SK-N-SH treated with all-trans-retinoic acid at 6 μM for 48 hours (cell line): ENCODE data around the gene LILRA6.
"Not testable (repeated sequence)": the region's sequence is repeated elsewhere in the genome, so short reads cannot be mapped to it uniquely, and the experiment has no call there.

Experiments used
- ATAC-seq: fragments of 200-7000 bp; cut with Tn5 transposase; 3 replicates; pipeline ENCODE4 v1.9.1; 2020; ENCODE audit warnings: mild to moderate bottlenecking, moderate library complexity
- ARNTL ChIP-seq: fragments of 450-650 bp; formaldehyde crosslinking; IDR thresholded peaks from 2 replicates; pipeline ENCODE4 v1.5.0; 2020; ENCODE audit warnings: low read depth, mild to moderate bottlenecking, moderate library complexity, borderline replicate concordance
- BACH2 ChIP-seq: fragments of 250-450 bp; sonication (Bioruptor Pico); IDR thresholded peaks from 2 replicates; pipeline ENCODE4 v1.9.0; 2021; ENCODE audit warnings: mild to moderate bottlenecking, borderline replicate concordance
- CREB5 ChIP-seq: fragments of 250-450 bp; sonication (Bioruptor Pico); IDR thresholded peaks from 2 replicates; pipeline ENCODE4 v1.5.1; 2020; ENCODE audit warnings: low read depth, mild to moderate bottlenecking, moderate library complexity
- CSRNP3 ChIP-seq: fragments of 250-450 bp; sonication (Bioruptor Pico); IDR thresholded peaks from 2 replicates; pipeline ENCODE4 v1.5.1; 2021; ENCODE audit warnings: mild to moderate bottlenecking, moderate library complexity
- ESRRG ChIP-seq: fragments of 250-450 bp; sonication (Bioruptor Pico); IDR thresholded peaks from 2 replicates; pipeline ENCODE4 v1.6.1; 2021; ENCODE audit warnings: mild to moderate bottlenecking
- GLIS3 ChIP-seq: fragments of 250-450 bp; sonication (Bioruptor Pico); IDR thresholded peaks from 2 replicates; pipeline ENCODE4 v1.5.0; 2020; ENCODE audit warnings: mild to moderate bottlenecking, moderate library complexity
- ISL1 ChIP-seq: fragments of 250-450 bp; sonication (Bioruptor Pico); IDR thresholded peaks from 2 replicates; pipeline ENCODE4 v2.1.2; 2022; ENCODE audit warnings: mild to moderate bottlenecking, moderate library complexity
- OSR1 ChIP-seq: fragments of 250-450 bp; sonication (Bioruptor Pico); IDR thresholded peaks from 2 replicates; pipeline ENCODE4 v1.8.0; 2022; ENCODE audit warnings: moderate library complexity, mild to moderate bottlenecking, inconsistent platforms
- POU6F1 ChIP-seq: fragments of 250-450 bp; sonication (Bioruptor Pico); IDR thresholded peaks from 2 replicates; pipeline ENCODE4 v1.8.0; 2021; ENCODE audit warnings: low read depth, mild to moderate bottlenecking, moderate library complexity, borderline replicate concordance
- PPARA ChIP-seq: fragments of 250-450 bp; sonication (Bioruptor Pico); IDR thresholded peaks from 2 replicates; pipeline ENCODE4 v1.5.0; 2020; ENCODE audit warnings: mild to moderate bottlenecking, borderline replicate concordance
- RARB ChIP-seq: fragments of 250-450 bp; sonication (Bioruptor Pico); IDR thresholded peaks from 2 replicates; pipeline ENCODE4 v1.8.0; 2021; ENCODE audit warnings: mild to moderate bottlenecking, moderate library complexity
- TCF4 ChIP-seq: fragments of 250-450 bp; sonication (Bioruptor Pico); IDR thresholded peaks from 2 replicates; pipeline ENCODE4 v1.8.0; 2021; ENCODE audit warnings: mild to moderate bottlenecking, moderate library complexity, borderline replicate concordance
- TOX ChIP-seq: fragments of 250-450 bp; sonication (Bioruptor Pico); IDR thresholded peaks from 2 replicates; pipeline ENCODE4 v1.8.0; 2021; ENCODE audit warnings: mild to moderate bottlenecking, moderate library complexity, borderline replicate concordance
- TSHZ2 ChIP-seq: fragments of 250-450 bp; sonication (Bioruptor Pico); IDR thresholded peaks from 2 replicates; pipeline ENCODE4 v1.5.0; 2020; ENCODE audit warnings: mild to moderate bottlenecking, moderate library complexity
- ZC3H10 ChIP-seq: fragments of 250-450 bp; sonication (Bioruptor Pico); IDR thresholded peaks from 2 replicates; pipeline ENCODE4 v1.5.1; 2021; ENCODE audit warnings: mild to moderate bottlenecking, moderate library complexity
- ZFP30 ChIP-seq: fragments of 450-650 bp; formaldehyde crosslinking; IDR thresholded peaks from 2 replicates; pipeline ENCODE4 v1.5.0; 2022; ENCODE audit warnings: mild to moderate bottlenecking, moderate library complexity
- ZNF565 ChIP-seq: fragments of 450-650 bp; formaldehyde crosslinking; conservative IDR thresholded peaks from 2 replicates; pipeline ENCODE4 v1.5.0; 2020; ENCODE audit warnings: low read depth, mild to moderate bottlenecking, moderate library complexity
- ZNF70 ChIP-seq: fragments of 450-650 bp; formaldehyde crosslinking; IDR thresholded peaks from 2 replicates; pipeline ENCODE4 v1.5.0; 2020; ENCODE audit warnings: mild to moderate bottlenecking, moderate library complexity
- ZNF8 ChIP-seq: fragments of 450-650 bp; formaldehyde crosslinking; IDR thresholded peaks from 2 replicates; pipeline ENCODE4 v1.5.0; 2020; ENCODE audit warnings: mild to moderate bottlenecking, moderate library complexity

LILRA6 gene

GRCh38 chr19:54216869-54217268, 25.7 kb downstream of the LILRA6 start:
- no peak for ATAC-seq
- TF ChIP-seq ZNF565 (CRISPR knock-in tag) (no peak), ZFP30 (CRISPR knock-in tag) (no peak), TSHZ2 (CRISPR knock-in tag) (no peak), ARNTL (CRISPR knock-in tag) (no peak), RARB (no peak), CSRNP3 (CRISPR knock-in tag) (no peak), TOX (CRISPR knock-in tag) (no peak), POU6F1 (CRISPR knock-in tag) (no peak), ISL1 (no peak), ZNF70 (CRISPR knock-in tag) (no peak), PPARA (CRISPR knock-in tag) (no peak), ZC3H10 (CRISPR knock-in tag) (no peak), TCF4 (CRISPR knock-in tag) (no peak)

- not testable (repeated sequence) for ATAC-seq
Measured at GRCh38 chr19:54214734-54215133, 27.9 kb downstream of the LILRA6 start.

GRCh38 chr19:54214217-54214616, 28.4 kb downstream of the LILRA6 start:
- not testable (repeated sequence) for ATAC-seq

GRCh38 chr19:54211235-54211634, 31.4 kb downstream of the LILRA6 start:
- no peak; the same call in 1 of the 3 replicates for ATAC-seq
- TF ChIP-seq BACH2 (CRISPR knock-in tag) (no peak), ZNF8 (CRISPR knock-in tag) (no peak), ZFP30 (CRISPR knock-in tag) (no peak), CREB5 (no peak), CSRNP3 (CRISPR knock-in tag) (no peak), ESRRG (CRISPR knock-in tag) (no peak), ZNF565 (CRISPR knock-in tag) (no peak), OSR1 (no peak), ZNF70 (CRISPR knock-in tag) (no peak), GLIS3 (CRISPR knock-in tag) (no peak), PPARA (CRISPR knock-in tag) (no peak), ZC3H10 (CRISPR knock-in tag) (no peak), ISL1 (no peak), TSHZ2 (CRISPR knock-in tag) (no peak), TOX (CRISPR knock-in tag) (no peak), RARB (no peak)
- TF ChIP-seq, all 23 proteins: peak for 0
